ENCODE data around the gene PACSIN1. TPM values are rescaled to one million over a fixed set of nuclear protein-coding genes. Genes with fewer than 3 reads are reported as not detected.

PACSIN1 gene
- total RNA-seq, 4 donors from 2014 or later: not detected

DNA sequence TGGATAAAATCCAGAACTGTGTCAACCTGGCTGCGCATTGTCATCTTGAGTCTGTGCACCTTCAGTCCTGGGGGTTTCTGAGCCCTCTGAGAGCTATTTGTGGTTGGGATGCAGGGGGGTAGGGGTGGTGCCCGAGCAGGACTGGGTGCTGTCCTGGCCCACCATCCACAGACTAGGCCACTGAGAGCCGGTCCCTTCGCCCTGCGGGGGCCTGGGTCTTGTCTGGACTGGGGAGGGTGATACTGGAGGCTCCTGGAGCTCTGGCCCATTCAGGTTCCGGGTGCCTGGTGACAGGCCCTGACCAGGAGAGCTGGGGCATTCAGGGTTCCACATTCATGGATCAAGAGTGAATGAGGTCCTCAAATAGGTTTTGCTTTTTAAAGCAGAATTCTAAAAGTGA is 69.3 kb downstream of the PACSIN1 start:
- Histone ChIP-seq H3K36me3 (no peaks in the 10 kb centered on the region), H3K27me3 (no peaks in the 10 kb centered on the region), H3K4me3 (no peak overlapping the region), H3K9me3 (no peaks in the 10 kb centered on the region), H3K27ac (no peak overlapping the region), H3K4me1 (peaks cover 0 to 11% (median 0%) of the 10 kb centered on the region in 3 donors)
- intact Hi-C loops (cut with DNase I): no loop called here
- no peak for DNase-seq
- 78 to 83% methylated on average over 1 to 2 of the region's 6 CpGs for WGBS, 2 donors
- no peak for TF ChIP-seq POLR2A (IDR thresholded peaks at IDR 0.05)
- TF ChIP-seq, protein P1, sequence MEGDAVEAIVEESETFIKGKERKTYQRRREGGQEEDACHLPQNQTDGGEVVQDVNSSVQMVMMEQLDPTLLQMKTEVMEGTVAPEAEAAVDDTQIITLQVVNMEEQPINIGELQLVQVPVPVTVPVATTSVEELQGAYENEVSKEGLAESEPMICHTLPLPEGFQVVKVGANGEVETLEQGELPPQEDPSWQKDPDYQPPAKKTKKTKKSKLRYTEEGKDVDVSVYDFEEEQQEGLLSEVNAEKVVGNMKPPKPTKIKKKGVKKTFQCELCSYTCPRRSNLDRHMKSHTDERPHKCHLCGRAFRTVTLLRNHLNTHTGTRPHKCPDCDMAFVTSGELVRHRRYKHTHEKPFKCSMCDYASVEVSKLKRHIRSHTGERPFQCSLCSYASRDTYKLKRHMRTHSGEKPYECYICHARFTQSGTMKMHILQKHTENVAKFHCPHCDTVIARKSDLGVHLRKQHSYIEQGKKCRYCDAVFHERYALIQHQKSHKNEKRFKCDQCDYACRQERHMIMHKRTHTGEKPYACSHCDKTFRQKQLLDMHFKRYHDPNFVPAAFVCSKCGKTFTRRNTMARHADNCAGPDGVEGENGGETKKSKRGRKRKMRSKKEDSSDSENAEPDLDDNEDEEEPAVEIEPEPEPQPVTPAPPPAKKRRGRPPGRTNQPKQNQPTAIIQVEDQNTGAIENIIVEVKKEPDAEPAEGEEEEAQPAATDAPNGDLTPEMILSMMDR (IDR thresholded peaks at IDR 0.05): no peak

DNA sequence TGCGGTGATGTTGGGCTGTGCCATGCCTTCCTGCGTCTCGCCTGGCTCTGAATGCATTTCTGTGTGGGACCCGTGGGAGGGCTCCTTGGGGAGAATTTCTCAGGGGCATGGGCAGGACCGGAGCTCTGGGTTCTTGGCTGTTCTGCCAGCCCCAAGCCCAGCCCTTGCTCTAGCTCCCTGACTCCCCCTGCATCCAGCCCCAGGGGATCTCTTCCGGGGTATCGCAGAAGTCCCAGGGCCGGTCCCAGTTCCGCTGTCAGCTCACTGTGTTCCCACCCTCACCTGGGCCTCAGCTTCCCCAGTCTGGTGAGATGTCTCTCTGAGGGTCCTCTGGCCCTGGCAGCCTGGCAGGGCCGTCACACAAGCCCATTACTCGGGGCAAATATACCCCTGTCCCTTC is 69.8 kb downstream of the PACSIN1 start:
- no peak for DNase-seq
- Histone ChIP-seq H3K27me3 (no peaks in the 10 kb centered on the region), H3K9me3 (no peaks in the 10 kb centered on the region), H3K27ac (no peak overlapping the region), H3K36me3 (no peaks in the 10 kb centered on the region), H3K4me3 (no peak overlapping the region), H3K4me1 (peaks cover 0 to 11% (median 0%) of the 10 kb centered on the region in 3 donors)
- TF ChIP-seq, protein P1 (IDR thresholded peaks at IDR 0.05): no peak
- TF ChIP-seq POLR2A (IDR thresholded peaks at IDR 0.05): no peak
- intact Hi-C loops (cut with DNase I): no loop called here
- WGBS, 2 donors: 68% methylated on average over 8 of the region's 11 CpGs; no CpG with 5 or more reads in 1 of the 2 donors

DNA sequence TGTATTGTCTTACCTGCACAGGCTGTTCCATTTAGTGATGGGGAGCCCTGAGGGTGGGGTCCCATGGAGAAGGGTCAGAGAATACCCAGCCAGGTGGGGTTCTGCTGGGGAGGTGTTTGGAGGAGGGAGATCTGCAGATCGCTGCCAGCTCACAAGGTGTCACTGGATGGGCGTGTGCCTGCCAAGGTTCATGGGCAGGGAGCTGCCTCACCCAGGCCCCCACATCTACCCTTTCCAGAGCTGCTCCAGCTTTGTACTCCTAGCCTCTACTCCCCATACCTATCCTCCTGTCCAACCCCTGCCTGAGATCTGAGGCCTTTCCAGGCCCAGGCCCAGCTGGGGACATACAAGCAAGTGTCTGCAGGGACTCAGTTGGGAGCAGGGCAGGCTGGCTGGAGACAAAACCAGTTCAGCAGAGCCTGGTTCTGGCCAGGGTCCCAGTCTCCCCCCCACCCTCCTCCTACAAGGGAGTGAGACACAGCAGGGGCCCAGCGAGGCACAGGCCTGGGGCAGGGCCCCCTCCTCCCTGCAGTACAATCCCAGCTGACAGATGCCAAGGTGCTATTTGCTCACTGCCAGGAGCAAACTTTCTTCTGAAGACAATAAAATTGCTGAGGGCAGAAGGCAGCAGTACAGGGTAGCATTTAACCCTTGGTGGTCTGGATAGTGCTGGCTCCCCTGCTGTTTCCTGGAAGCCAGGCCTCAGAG is 70.5 kb downstream of the PACSIN1 start:
- 60 to 70% methylated on average over 1 to 3 of the region's 3 CpGs for WGBS, 2 donors
- TF ChIP-seq POLR2A (IDR thresholded peaks at IDR 0.05): no peak
- TF ChIP-seq, protein P1 (IDR thresholded peaks at IDR 0.05): no peak
- Histone ChIP-seq H3K9me3 (no peaks in the 10 kb centered on the region), H3K27me3 (no peaks in the 10 kb centered on the region), H3K4me1 (peaks cover 0 to 11% (median 0%) of the 10 kb centered on the region in 3 donors), H3K36me3 (no peaks in the 10 kb centered on the region), H3K4me3 (no peak overlapping the region), H3K27ac (no peak overlapping the region)
- no peak for DNase-seq
- intact Hi-C loops (cut with DNase I): no loop called here

DNA sequence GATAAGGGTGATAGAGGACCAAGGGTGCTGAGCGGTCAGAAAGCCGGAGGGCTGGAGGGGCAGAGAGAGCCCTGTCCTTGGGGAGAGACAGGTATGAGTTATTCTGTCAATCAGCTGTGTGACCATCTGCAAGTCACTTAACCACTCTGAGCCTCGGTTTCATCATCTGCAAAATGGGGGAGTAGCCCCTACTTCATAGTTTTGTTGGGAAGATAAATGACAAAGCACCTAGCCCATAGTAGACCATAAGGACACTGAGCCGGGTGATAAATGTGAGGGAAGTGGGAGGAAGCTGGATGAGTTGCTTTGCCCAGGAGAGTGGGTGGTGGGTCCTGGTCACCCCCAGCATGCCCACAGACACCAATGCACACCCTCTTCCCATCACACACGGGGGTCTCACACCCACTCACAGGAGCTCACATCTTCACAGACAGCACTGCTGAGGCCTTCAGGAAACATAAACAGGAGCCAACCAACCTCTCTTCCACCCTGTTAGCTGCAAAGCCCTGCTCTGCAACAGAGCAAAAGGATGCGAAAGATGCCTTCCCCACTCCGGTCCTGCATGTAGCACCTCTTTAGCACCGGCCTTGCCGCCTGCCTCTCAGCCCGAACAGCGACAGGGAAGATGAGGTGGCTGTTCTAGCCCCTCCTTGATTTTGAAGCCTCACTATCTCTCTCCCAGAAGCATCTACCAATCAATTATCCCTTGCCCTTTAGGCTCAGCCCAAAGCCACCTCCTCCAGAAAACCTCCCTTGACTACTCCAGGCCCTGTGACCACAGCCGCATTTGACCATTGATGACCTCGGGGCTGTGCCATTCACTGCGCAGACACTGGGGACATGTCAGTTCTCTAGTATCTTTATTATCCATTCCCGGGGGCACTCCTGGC is 71.3 kb downstream of the PACSIN1 start:
- H3K9me3 ChIP-seq: no peaks in the 10 kb centered on the region
- TF ChIP-seq, protein P1 (IDR thresholded peaks at IDR 0.05): no peak
- TF ChIP-seq POLR2A (IDR thresholded peaks at IDR 0.05): no peak
- no peak for DNase-seq
- no peaks in the 10 kb centered on the region for H3K36me3 ChIP-seq
- intact Hi-C loops (cut with DNase I): no loop called here
- no peak overlapping the region for H3K27ac ChIP-seq
- 84 to 88% methylated on average over 13 to 15 of the region's 15 CpGs for WGBS, 2 donors
- H3K4me1 ChIP-seq: peaks cover 0 to 11% (median 0%) of the 10 kb centered on the region in 3 donors
- no peak overlapping the region for H3K4me3 ChIP-seq
- H3K27me3 ChIP-seq: no peaks in the 10 kb centered on the region
